OCI-LY3 (cell line): ENCODE data around the gene PPP2R2B.

Experiments used
- EZH2phosphoT487 ChIP-seq: fragments of 200-600 bp; shearing (Covaris generic); IDR thresholded peaks from 2 replicates; pipeline ENCODE4 v1.6.1; 2018; ENCODE audit warnings: antibody characterized with exemption, mixed run types, low read depth
- TF ChIP-seq, protein P1 (sequence below): fragments of 200-600, 300-600 bp; sonication (generic); IDR thresholded peaks from 2 replicates; pipeline ENCODE4 v1.5.1; 2014; ENCODE audit warnings: antibody characterized with exemption, low read length, low read depth

- TF ChIP-seq, protein P1, sequence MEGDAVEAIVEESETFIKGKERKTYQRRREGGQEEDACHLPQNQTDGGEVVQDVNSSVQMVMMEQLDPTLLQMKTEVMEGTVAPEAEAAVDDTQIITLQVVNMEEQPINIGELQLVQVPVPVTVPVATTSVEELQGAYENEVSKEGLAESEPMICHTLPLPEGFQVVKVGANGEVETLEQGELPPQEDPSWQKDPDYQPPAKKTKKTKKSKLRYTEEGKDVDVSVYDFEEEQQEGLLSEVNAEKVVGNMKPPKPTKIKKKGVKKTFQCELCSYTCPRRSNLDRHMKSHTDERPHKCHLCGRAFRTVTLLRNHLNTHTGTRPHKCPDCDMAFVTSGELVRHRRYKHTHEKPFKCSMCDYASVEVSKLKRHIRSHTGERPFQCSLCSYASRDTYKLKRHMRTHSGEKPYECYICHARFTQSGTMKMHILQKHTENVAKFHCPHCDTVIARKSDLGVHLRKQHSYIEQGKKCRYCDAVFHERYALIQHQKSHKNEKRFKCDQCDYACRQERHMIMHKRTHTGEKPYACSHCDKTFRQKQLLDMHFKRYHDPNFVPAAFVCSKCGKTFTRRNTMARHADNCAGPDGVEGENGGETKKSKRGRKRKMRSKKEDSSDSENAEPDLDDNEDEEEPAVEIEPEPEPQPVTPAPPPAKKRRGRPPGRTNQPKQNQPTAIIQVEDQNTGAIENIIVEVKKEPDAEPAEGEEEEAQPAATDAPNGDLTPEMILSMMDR = no peak
- no peak for TF ChIP-seq EZH2phosphoT487
Measured at GRCh38 chr5:146761811-146762210, 116.7 kb downstream of the PPP2R2B start.
